Measurements from ENCODE around the gene CMTM2.

The CMTM2 gene

GRCh38 chr16:66616592-66616991 is 37.3 kb downstream of the CMTM2 start:
- H3K4me3 ChIP-seq (ENCODE audit: low read length), result no peak overlapping the region
- no peak for TF ChIP-seq CTCF (conservative IDR thresholded peaks at IDR 0.05; ENCODE audit: low read depth, low read length)
- DNase-seq (ENCODE audit: low read depth), result no peak

- DNase-seq (ENCODE audit: low read depth), result no peak
- no peak overlapping the region for H3K4me3 ChIP-seq (ENCODE audit: low read length)
- no peak for TF ChIP-seq CTCF (conservative IDR thresholded peaks at IDR 0.05; ENCODE audit: low read depth, low read length)
These were observed 37.8 kb downstream of the CMTM2 start for GRCh38 chr16:66617010-66617434.

GRCh38 chr16:66617728-66618127 is 38.5 kb downstream of the CMTM2 start:
- TF ChIP-seq CTCF (conservative IDR thresholded peaks at IDR 0.05; ENCODE audit: low read depth, low read length), result no peak
- DNase-seq (ENCODE audit: low read depth), result no peak

GRCh38 chr16:66618588-66619375 is 39.5 kb downstream of the CMTM2 start:
- H3K4me3 ChIP-seq (ENCODE audit: low read length), result no peak overlapping the region

More at GRCh38 chr16:66617728-66618127, 38.5 kb downstream of the CMTM2 start:
- no peak overlapping the region for H3K4me3 ChIP-seq (ENCODE audit: low read length)

GRCh38 chr16:66619534-66620428 is 40.5 kb downstream of the CMTM2 start:
- DNase-seq (ENCODE audit: low read depth), result no peak
- no peak overlapping the region for H3K4me3 ChIP-seq (ENCODE audit: low read length)
- TF ChIP-seq CTCF (conservative IDR thresholded peaks at IDR 0.05; ENCODE audit: low read depth, low read length), result no peak

More at GRCh38 chr16:66618588-66619375, 39.5 kb downstream of the CMTM2 start:
- peak; percentile 64 for DNase-seq (ENCODE audit: low read depth)
- no peak for TF ChIP-seq CTCF (conservative IDR thresholded peaks at IDR 0.05; ENCODE audit: low read depth, low read length)

- TF ChIP-seq CTCF (conservative IDR thresholded peaks at IDR 0.05; ENCODE audit: low read depth, low read length), result no peak
- H3K4me3 ChIP-seq (ENCODE audit: low read length), result no peak overlapping the region
- DNase-seq (ENCODE audit: low read depth), result no peak
These were observed 41.1 kb downstream of the CMTM2 start for GRCh38 chr16:66620429-66620795.
